Glutamatergic neuron (in vitro differentiated cells): ENCODE results near the gene QRFP. TPM values are rescaled to one million over a fixed set of nuclear protein-coding genes. Genes with fewer than 3 reads are reported as not detected.

Experiments used
- DNase-seq: peaks from one replicate; pipeline ENCODE4 v3.0.0; 2022
- H3K27ac Mint-ChIP-seq: one replicate; pipeline ENCODE4 v1.8.0; 2020; ENCODE audit warnings: mild to moderate bottlenecking, mixed read lengths, inconsistent platforms; ENCODE audit not compliant: unreplicated experiment
- H3K27me3 Mint-ChIP-seq: one replicate; pipeline ENCODE4 v1.8.0; 2020; ENCODE audit warnings: mild to moderate bottlenecking, moderate library complexity, mixed read lengths, inconsistent platforms; ENCODE audit not compliant: unreplicated experiment
- H3K36me3 Mint-ChIP-seq: one replicate; pipeline ENCODE4 v1.8.0; 2020; ENCODE audit warnings: mild to moderate bottlenecking, mixed read lengths, inconsistent platforms; ENCODE audit not compliant: unreplicated experiment
- H3K4me1 Mint-ChIP-seq: one replicate; pipeline ENCODE4 v1.8.0; 2020; ENCODE audit warnings: mild to moderate bottlenecking, low read depth, mixed read lengths, inconsistent platforms; ENCODE audit not compliant: unreplicated experiment
- H3K4me3 Mint-ChIP-seq: one replicate; pipeline ENCODE4 v1.8.0; 2020; ENCODE audit warnings: mild to moderate bottlenecking, mixed read lengths, inconsistent platforms; ENCODE audit not compliant: unreplicated experiment
- H3K9me3 Mint-ChIP-seq: one replicate; pipeline ENCODE4 v1.8.0; 2020; ENCODE audit warnings: mild to moderate bottlenecking, moderate library complexity, mixed read lengths, inconsistent platforms; ENCODE audit not compliant: unreplicated experiment
- total RNA-seq: library from RNA; stranded (reverse); fragmentation: NEBNext Ultra II Directional; extraction: Animal tissue kit (Norgen Biotek cat#: 25700); gene quantifications from one replicate; pipeline ENCODE4 v1.2.1, GENCODE V29; 2021; ENCODE audit not compliant: unreplicated experiment
- TF ChIP-seq, protein P1 (sequence below): fragments of 200-600 bp; sonication (generic); IDR thresholded peaks from one replicate; pipeline ENCODE4 v1.5.0; 2021; ENCODE audit not compliant: partially characterized antibody, unreplicated experiment

The QRFP gene
- total RNA-seq, 1 donor from 2014 or later: not detected

DNA sequence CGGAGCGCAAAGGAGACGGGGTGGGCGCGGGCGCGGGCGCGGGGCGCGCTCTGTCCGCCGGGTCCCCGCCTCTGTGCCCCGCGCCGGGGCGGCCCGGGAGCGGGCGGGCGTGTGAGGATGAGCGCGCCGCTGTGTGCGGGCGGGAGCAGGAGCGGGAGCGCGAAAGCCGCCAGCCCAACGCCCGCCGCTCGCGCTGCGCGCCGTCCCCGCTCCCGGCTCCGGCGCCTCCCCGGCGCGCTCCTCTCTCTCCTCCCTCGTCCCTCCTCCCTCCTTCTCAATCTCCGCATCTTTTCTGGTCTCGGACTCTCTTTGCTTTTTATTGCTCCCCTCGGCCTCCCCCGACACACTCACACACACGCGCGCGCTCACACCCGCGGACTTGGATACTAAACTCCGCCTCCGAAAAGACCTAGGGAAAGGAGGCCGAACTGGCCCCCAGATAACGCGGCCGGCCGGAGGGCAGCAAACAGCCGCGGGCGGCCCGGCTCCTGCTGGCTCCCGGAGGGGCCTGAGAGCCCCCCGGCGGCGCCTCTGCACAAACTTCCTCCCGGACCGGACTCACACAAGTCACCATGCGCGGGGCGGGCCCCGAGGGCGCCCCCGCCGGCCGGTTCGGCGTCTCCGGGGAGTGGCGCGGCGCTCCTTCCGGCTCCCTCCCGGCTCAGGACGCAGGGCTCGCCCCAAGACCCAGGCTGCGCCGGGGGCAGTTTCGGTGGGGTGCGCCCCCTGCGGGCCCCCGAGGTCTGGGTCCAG is 42.2 kb upstream of the QRFP start, which contains the start of gene FIBCD1:
Gene FIBCD1 (minus strand): TSS at position 596 of the 753 bp plus-strand sequence. CDS start 640 bp downstream, outside the sequence.
- Mint-ChIP-seq H3K27ac (no peak within 1 kb of the TSS), H3K27me3 (peaks cover 21% of the 10 kb centered on the region), H3K9me3 (peaks cover 10% of the 10 kb centered on the region), H3K4me1 (peaks cover 9% of the 10 kb centered on the region), H3K36me3 (no peaks in the 10 kb centered on the region), H3K4me3 (peak within 1 kb of the TSS; percentile 90)
- TF ChIP-seq, protein P1, sequence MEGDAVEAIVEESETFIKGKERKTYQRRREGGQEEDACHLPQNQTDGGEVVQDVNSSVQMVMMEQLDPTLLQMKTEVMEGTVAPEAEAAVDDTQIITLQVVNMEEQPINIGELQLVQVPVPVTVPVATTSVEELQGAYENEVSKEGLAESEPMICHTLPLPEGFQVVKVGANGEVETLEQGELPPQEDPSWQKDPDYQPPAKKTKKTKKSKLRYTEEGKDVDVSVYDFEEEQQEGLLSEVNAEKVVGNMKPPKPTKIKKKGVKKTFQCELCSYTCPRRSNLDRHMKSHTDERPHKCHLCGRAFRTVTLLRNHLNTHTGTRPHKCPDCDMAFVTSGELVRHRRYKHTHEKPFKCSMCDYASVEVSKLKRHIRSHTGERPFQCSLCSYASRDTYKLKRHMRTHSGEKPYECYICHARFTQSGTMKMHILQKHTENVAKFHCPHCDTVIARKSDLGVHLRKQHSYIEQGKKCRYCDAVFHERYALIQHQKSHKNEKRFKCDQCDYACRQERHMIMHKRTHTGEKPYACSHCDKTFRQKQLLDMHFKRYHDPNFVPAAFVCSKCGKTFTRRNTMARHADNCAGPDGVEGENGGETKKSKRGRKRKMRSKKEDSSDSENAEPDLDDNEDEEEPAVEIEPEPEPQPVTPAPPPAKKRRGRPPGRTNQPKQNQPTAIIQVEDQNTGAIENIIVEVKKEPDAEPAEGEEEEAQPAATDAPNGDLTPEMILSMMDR: peak; percentile 26
- peak; percentile 62 for DNase-seq

DNA sequence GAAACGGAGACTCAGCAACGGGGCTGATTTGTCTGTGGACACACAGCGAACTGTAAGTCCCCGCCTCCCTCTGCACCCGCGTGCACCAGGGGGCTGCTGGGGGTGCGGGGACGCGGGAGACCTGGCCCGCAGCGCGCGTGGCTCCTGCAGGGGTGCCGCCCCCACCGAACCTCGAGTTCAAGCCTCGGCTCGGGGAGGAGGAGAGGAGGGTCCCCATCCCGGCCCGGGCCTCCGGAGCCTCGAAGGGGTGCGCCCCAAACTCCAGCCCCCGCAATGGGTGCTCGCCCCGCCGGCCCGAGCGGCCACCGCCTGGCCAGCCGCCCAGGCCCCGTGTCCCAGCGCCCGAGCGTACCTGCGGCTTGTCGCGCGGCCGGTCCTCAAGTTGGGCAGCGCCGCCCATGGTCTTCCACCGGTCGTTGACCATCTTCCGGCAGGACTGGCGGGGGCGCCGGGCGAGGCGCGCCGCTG is 41.6 kb upstream of the QRFP start:
- Mint-ChIP-seq H3K4me1 (peaks cover 9% of the 10 kb centered on the region), H3K27ac (no peak overlapping the region), H3K4me3 (peak overlapping the region; percentile 79), H3K9me3 (peaks cover 10% of the 10 kb centered on the region), H3K36me3 (no peaks in the 10 kb centered on the region), H3K27me3 (peaks cover 21% of the 10 kb centered on the region)
- no peak for DNase-seq
- TF ChIP-seq, protein P1: no peak

DNA sequence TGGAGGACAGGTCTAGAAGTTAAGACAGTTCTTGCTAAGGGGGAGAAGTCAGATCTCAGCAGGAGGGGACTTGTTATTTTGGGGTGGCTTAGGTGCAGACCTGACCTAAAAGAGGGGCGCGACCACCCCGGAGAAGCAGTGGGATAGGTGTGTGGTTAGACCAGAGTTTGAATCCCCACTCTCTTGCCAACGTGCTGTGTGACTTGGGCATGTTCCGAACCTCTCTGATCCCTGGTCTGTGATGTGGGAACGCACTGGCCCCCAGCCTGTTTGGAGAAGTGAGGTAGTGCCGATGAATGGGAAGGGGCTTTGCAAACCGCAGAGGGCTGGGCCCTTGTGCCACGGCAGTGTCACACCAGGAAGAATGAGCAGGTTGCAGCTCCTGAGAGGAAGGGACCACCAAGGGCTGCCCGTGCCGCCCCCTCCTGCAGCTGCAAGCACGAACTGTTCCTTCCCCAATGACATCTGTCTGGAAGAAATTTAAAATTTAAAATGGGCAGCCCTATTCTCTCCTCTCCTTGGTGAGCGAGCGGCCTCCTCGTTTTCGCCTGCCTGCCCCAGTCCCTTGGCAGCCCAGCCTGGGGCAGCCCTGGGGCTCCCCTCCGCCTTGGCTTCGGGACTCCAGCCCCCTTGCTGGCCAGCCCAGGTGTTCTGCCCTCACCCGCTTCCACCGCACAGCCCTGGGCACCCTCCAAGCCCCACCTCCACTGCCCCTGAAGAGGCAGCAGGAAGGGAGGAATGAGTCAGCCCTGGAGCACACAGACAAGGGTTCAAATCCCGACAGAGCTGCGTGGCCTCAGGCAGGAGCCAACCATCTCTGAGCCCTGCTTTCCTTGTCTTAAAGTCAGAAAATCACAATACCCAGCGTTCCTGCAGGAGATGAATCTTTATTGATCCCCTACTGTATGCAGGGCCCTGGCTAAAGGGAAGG is 40.8 kb upstream of the QRFP start:
- DNase-seq: no peak
- Mint-ChIP-seq H3K36me3 (no peaks in the 10 kb centered on the region), H3K9me3 (peaks cover 10% of the 10 kb centered on the region), H3K27ac (peak overlapping the region; percentile 28), H3K4me1 (peaks cover 16% of the 10 kb centered on the region), H3K4me3 (peak overlapping the region; percentile 79), H3K27me3 (peaks cover 21% of the 10 kb centered on the region)
- TF ChIP-seq, protein P1: no peak

DNA sequence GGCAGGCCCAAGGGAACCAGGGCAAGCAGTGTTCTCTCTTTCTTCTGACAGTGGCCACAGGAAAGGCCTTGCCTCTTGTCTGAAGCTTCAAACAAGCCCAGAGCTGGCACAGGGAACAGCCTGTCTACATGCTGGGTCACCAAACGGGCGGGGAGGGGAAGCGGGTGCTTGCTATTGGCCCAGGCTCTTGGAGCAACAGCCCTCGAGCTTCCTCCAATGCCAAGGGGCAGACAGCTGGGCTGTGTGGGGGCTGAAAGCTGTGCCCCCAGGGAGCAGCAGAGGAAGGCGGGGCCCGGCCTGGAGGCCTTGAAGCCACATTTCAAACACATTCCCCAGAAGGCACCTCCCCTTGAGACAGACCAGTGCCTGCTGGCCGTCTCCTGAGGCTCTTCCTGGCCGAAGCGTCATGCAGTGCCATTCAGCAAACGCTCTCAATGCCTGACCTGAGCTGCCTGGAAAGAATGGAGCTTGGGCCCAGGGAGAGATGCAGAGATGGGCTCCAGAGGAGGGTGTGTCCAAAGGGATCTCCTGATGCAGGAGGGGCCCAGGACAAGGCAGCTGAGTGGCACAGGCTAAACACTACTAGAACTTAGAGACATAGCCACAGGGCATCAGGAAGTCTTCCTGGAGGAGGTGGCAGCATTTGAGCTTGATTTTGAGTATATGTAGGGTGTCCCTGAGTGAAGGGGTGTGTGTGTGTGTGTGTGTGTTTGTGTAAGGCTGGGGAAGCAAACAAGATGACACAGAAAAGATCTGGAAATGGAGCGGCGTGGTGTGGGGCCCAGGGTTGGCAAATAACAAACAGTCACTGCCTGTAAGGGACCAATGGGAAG is 39.9 kb upstream of the QRFP start:
- Mint-ChIP-seq H3K27ac (peak overlapping the region; percentile 28), H3K9me3 (peaks cover 12% of the 10 kb centered on the region), H3K27me3 (peaks cover 21% of the 10 kb centered on the region), H3K4me1 (peaks cover 24% of the 10 kb centered on the region), H3K4me3 (peak overlapping the region; percentile 69), H3K36me3 (no peaks in the 10 kb centered on the region)
- DNase-seq: no peak
- TF ChIP-seq, protein P1: no peak
